AG20443 (cell line): Measurements from ENCODE around the gene CACNG4.

ENCODE experiments used
- DNase-seq: peaks from one replicate; pipeline ENCODE4 v3.0.0; 2012; ENCODE audit warnings: low spot score, mixed read lengths

Gene CACNG4

GRCh38 chr17:66985338-66986237 is 21.1 kb downstream of the CACNG4 start:
- no peak for DNase-seq

DNA sequence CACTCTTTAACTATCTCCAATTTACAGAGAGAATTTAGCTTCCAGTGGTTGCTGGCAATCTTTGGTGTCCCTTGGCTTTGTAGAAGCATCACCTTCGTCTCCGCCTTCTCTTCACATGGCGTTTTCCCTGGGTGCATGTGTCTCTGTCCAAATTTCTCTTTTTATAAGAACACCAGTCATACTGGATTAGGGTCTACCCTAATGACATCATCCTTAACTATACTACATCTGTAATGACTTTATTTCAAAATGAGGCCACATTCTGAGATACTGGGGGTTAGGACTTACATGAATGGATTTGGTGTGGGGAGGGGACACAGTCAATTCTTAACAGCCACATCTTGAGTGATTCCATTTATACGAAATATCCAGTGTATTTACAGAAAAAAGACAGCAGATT is 22.2 kb downstream of the CACNG4 start:
- no peak for DNase-seq

DNA sequence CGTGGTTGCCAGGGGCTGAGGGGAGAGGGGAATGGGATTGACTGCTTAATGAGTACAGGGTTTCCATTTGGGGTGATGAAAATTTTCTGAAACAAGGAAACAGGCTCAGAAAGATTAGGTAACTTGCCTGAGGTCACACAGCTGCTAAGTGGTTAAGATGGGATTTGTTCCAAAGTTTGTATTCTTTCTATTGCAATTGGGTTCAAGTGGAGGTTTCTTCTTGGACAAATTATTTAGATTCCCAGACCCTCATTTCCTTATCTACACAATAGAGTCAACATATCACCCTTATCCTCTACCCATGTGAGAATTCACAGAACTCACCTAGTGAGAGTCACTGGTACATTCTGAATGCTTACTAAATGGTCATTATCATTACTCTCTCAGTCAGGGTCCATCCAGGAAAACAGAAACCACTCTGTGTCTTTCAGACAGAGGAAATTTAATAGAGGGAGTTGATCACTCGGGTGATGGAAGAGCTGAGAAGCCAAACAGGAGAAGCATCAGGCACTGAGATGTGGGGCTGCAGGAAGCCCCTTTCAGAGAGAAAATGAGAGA is 22.6 kb downstream of the CACNG4 start:
- no peak for DNase-seq

DNA sequence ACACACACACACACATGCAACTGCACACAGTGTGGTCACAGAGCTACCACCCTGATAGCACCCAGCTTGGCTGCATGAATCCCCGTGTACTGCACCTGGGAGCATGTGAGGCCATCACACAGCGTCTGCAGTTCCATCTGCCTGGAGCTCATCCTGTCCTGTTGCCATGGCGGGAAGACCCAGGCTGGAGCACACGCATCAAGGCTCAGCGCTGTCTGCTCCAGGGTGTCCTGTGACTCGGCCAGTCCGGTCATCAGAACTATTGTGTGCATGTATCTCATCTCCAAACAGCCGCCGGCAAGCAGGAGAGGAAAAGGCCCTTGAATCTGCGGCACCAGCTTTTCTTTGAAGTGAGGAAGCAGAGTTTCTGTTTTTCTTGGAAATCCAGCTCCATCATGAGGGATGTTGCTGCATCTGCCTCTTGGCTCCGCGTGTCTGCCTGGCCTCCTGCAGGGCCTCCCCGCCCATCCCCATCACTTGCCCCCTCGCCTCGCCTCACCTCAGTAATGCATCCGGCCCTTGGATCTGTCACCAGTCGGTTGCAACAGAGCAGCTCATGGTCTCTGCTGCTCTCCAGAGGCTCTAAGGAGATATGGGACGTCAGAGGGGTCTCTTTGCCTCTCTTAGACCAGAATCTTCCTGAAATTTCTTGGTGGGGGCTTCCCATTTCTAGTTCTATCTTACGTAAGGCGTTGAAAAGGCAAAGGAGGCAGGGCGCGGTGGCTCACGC is 23.7 kb downstream of the CACNG4 start:
- DNase-seq: no peak

- DNase-seq: no peak
These were observed 24.6 kb downstream of the CACNG4 start for GRCh38 chr17:66989076-66989475.

- no peak for DNase-seq
These were observed 25.1 kb downstream of the CACNG4 start for GRCh38 chr17:66989579-66989978.

GRCh38 chr17:66990047-66990446 is 25.5 kb downstream of the CACNG4 start:
- DNase-seq: no peak

DNA sequence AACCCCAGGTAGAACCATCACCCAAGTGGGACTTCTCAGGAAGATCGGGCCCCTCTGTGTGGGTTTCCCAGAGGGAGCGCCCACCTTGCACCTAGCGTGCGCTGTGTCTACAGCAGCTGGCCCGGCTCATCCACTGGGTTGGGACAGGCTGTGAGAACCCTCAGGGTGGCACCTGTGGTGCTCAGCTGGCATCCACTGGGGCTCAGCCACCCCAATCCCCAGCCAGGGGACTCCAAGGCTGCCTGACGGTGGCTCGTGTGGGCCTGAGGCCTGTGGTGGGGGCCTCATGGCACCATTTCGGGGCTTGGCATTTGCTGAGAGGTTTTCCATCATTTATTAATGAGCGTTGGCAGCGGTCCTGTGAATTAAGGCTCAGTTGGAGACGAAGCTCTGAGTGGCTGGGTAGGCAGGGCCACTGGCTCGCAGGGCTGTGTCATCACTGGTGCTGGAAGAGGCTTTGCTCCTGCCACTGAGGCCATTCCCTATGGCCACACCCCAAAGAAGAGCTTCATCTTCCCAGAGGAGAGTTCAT is 28.5 kb downstream of the CACNG4 start:
- DNase-seq: no peak

DNA sequence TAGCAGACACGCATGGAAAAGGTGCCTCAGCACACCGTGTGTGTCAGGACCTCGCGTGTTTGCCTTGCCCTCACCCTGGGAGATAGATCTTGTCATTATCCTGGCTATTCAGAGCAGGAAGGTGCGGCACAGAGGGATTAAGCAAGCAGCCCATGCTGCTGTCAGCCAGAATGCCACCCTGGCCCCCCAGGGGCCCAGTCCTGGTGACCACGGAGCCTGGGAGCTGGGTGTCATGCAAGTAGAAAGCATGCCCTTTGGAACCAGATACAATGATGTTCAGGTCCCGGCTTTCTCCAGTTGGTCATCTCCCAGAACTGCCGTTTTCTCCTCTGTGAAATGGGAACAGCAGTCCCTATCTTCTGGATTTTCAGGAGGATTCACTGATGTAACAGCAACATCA is 29.9 kb downstream of the CACNG4 start:
- DNase-seq: no peak

GRCh38 chr17:66994930-66995535 is 30.5 kb downstream of the CACNG4 start:
- no peak for DNase-seq

DNA sequence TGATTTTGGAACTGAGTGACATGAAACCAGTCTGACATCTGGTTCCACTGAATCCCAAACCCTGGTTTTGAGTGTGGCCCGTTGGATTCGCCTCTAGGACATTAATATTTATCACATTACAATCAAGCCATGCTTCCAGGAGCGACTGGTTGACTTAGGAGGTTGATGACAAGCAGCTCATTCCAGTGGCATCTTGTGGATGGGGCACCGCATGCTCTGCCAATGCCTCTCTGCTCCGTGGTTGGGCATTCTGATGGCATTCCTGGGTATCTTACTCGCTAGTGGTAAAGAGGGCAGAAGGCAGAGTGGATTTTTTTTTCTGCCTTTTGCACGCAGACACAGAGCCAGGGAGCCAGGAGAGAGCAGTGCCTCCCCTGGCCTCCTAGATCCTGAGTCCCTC is 31.4 kb downstream of the CACNG4 start:
- no peak for DNase-seq

- DNase-seq: no peak
These were observed 32.4 kb downstream of the CACNG4 start for GRCh38 chr17:66996926-66997325.

DNA sequence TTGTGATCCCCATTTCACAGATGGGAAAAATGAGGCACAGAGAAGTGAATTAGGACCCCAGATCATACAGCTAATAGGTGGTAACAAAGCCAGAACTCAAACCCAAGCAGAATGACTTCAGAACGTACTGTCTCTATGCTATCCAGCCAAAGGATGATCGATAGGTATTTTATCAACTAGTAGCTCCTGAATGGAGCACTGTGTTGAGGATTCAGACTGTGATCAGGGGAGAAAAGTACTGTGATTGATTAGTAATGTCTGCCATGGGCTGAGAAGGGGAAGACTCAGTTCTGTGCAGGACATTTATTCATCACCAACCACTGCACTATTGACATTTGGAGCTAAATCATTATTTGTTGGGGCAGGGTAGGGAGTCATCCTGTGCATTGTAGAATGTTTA is 38.7 kb downstream of the CACNG4 start:
- DNase-seq: no peak

DNA sequence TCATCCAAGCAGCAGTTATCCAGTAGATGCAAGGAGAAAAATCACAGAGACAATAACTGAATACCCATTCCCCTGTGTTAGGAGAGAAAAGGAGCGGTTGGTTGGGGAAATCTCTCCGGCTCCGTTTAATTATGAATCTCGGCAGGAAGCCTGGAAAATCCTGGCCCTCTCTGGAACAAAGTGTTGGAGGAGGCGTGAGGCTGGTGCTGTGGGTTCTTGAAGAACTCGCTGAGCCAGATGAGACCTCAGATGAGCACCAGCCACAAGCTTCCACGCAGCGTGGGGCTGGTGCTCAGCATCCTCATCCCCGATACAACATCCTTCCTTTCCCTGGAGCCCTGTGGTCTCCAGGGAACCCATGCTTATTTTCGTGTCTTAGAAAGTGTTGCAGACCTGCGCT is 39.7 kb downstream of the CACNG4 start:
- DNase-seq: no peak

- no peak for DNase-seq
These were observed 42.8 kb downstream of the CACNG4 start for GRCh38 chr17:67007266-67007665.

DNA sequence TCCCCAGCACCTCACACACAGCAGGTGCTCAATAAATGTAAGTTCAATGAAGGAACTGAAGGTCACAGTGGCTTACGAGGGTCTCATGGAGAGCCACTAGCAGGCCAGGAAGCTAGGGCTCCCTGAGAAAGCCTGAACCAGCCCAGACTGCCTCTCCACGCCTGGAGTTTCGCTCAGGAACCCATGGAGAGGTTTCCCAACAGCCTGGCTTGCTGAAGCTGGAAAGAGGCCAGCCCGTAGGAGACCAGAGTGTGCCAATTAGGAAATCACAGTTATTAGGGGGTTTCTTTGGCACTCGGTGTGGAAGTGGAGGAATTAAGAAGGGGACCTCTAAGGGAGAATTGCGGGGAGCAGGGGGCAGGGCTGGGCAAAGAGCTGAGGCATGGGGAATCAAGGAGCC is 43.6 kb downstream of the CACNG4 start:
- DNase-seq: no peak

- no peak for DNase-seq
These were observed 47.1 kb downstream of the CACNG4 start for GRCh38 chr17:67011527-67012175.

DNA sequence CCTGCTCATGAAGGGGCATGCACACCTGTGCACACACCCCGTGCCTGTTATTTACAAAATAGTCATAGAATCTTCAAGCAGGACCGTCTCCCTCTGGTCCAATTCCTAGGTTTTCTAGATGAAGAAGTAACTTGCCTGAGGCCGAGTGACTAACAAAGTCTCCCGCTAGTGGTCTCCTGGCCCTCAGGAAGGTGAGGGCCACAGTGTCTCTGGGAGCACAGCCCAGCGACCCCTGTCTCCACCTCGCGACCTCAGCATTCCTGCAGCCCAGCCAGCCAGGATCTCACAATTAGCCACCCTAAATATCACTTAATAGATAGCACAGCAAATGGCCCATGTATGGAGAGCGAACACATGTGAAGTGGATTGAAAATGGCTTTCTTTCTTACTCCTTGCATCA is 49.4 kb downstream of the CACNG4 start:
- no peak for DNase-seq

- DNase-seq: no peak
These were observed 50.5 kb downstream of the CACNG4 start for GRCh38 chr17:67015001-67015400.

DNA sequence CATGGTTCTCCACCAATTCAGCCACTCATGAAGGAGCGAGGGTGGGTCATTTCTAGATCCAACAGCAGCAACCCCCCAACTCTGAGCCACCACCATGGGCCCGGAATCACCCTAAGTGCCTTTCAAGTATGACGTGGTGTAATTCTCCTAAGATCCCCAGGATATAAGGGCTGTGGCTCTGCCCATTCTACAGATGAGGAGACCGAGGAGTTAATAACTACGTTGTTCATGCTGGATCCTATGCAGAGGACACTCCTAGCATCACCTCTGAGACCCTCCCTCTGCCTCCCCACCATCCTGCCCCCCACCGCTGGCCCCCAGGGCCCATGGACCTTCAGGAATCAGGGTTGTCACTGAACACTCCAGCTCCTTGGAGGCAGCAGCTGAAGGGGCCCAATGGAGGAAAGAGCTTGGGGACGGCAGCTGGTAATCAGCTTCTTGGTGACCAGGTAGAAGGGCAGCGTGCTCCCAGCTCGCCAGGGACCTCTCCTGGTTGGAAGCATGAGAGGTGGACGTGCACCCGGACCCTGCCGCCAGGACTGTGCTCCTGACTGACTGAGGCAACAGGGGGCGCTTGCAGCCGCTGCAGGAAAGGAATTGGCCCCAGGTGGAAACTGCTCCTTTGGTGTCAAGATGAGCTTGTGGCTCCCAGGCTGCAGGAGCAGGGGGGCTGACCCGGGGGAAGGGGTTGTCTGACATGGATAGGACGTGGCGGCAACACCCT is 51.7 kb downstream of the CACNG4 start:
- DNase-seq: no peak

- DNase-seq: no peak
These were observed 53.4 kb downstream of the CACNG4 start for GRCh38 chr17:67017910-67018309.
